DOHH2 (cell line): ENCODE data around the gene VEGFB.

Experiments used
- H3F3A ChIP-seq: fragments of 200-600 bp; sonication (generic), shearing (Covaris generic); 2 replicates; pipeline ENCODE4 v1.6.0; 2016; ENCODE audit warnings: antibody characterized with exemption, mild to moderate bottlenecking; ENCODE audit not compliant: control insufficient read depth, insufficient read depth
- H3K27ac ChIP-seq: fragments of 200-600 bp; sonication (generic); 2 replicates; pipeline ENCODE4 v1.5.1; 2014; ENCODE audit warnings: low read depth, mild to moderate bottlenecking, low read length, moderate library complexity
- H3K27me3 ChIP-seq: fragments of 200-600 bp; sonication (generic); 2 replicates; pipeline ENCODE4 v1.6.1; 2014; ENCODE audit warnings: mild to moderate bottlenecking, low read length, mixed read lengths; ENCODE audit not compliant: control insufficient read depth
- H3K36me3 ChIP-seq: fragments of 200-600 bp; sonication (generic); 2 replicates; pipeline ENCODE4 v1.6.1; 2014; ENCODE audit warnings: mild to moderate bottlenecking, low read length, moderate library complexity, mixed read lengths; ENCODE audit not compliant: control insufficient read depth
- H3K4me1 ChIP-seq: fragments of 200-600 bp; sonication (generic); 2 replicates; pipeline ENCODE4 v1.6.1; 2014; ENCODE audit warnings: mild to moderate bottlenecking, low read length, mixed read lengths; ENCODE audit not compliant: control insufficient read depth
- H3K4me2 ChIP-seq: fragments of 200-600 bp; sonication (generic); 2 replicates; pipeline ENCODE4 v1.6.0; 2014; ENCODE audit warnings: mild to moderate bottlenecking, low read length, moderate library complexity
- H3K4me3 ChIP-seq: fragments of 200-600 bp; sonication (generic); 2 replicates; pipeline ENCODE4 v1.5.1; 2014; ENCODE audit warnings: mild to moderate bottlenecking, low read length, mixed read lengths
- H3K79me2 ChIP-seq: fragments of 200-600 bp; sonication (generic); 2 replicates; pipeline ENCODE4 v1.6.1; 2014; ENCODE audit warnings: mild to moderate bottlenecking, low read length, mixed read lengths; ENCODE audit not compliant: control insufficient read depth
- H3K9me2 ChIP-seq: fragments of 200-600 bp; sonication (generic); replicated peaks from 2 replicates; pipeline ENCODE4 v1.6.1; 2014; ENCODE audit warnings: mild to moderate bottlenecking, low read length, mixed read lengths; ENCODE audit not compliant: control insufficient read depth
- H3K9me3 ChIP-seq: fragments of 200-600 bp; sonication (generic); 2 replicates; pipeline ENCODE4 v1.6.1; 2014; ENCODE audit warnings: antibody characterized with exemption, low read length, mixed read lengths; ENCODE audit not compliant: control insufficient read depth, insufficient read depth
- H4K20me1 ChIP-seq: fragments of 200-600 bp; sonication (generic); 2 replicates; pipeline ENCODE4 v1.6.0; 2014; ENCODE audit warnings: low read depth, mild to moderate bottlenecking, antibody characterized with exemption, low read length, moderate library complexity; ENCODE audit not compliant: control insufficient read depth, insufficient read depth
- EZH2phosphoT487 ChIP-seq: fragments of 200-600 bp; sonication (generic); IDR thresholded peaks from 2 replicates; pipeline ENCODE4 v1.6.1; 2017; ENCODE audit warnings: borderline replicate concordance, mild to moderate bottlenecking, antibody characterized with exemption, low read length, moderate library complexity, mixed read lengths
- TF ChIP-seq, protein P1 (sequence below): fragments of 200-600 bp; sonication (generic); IDR thresholded peaks from one replicate; pipeline ENCODE4 v1.5.1; 2014; ENCODE audit warnings: antibody characterized with exemption, mild to moderate bottlenecking, low read depth, low read length; ENCODE audit not compliant: poor library complexity, severe bottlenecking

The VEGFB gene

DNA sequence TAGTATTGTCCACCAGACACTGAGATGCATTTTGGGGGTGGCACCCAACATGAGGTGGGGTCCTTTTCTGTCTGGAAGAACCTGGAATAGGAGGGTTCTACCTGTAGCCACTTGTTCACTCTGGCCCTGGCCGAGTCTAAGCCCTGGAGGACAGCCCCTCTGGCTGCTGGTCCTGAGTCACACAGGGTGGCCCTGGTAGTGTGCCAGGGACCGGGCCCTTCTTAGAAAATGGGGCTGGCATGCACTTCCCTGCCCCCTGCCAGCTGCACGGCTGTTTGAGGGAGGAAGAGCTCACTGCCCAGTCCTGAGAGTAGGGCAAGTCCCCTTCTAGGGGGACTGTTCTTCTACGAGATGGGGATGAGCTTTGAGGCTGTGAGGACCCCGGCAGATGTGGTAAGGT, 19.1 kb downstream of the VEGFB start:
- Histone ChIP-seq H3F3A (peaks cover 5% of the 10 kb centered on the region; the same call in 1 of the 2 replicates), H3K79me2 (peaks cover 15% of the 10 kb centered on the region), H3K4me3 (no peak overlapping the region), H3K9me3 (no peaks in the 10 kb centered on the region), H4K20me1 (peaks cover 5% of the 10 kb centered on the region; the same call in 1 of the 2 replicates), H3K36me3 (peaks cover 22% of the 10 kb centered on the region), H3K27ac (no peak overlapping the region), H3K9me2 (no peaks in the 10 kb centered on the region), H3K4me1 (peaks cover 29% of the 10 kb centered on the region), H3K4me2 (no peak overlapping the region), H3K27me3 (no peaks in the 10 kb centered on the region)
- TF ChIP-seq EZH2phosphoT487: no peak
- TF ChIP-seq, protein P1, sequence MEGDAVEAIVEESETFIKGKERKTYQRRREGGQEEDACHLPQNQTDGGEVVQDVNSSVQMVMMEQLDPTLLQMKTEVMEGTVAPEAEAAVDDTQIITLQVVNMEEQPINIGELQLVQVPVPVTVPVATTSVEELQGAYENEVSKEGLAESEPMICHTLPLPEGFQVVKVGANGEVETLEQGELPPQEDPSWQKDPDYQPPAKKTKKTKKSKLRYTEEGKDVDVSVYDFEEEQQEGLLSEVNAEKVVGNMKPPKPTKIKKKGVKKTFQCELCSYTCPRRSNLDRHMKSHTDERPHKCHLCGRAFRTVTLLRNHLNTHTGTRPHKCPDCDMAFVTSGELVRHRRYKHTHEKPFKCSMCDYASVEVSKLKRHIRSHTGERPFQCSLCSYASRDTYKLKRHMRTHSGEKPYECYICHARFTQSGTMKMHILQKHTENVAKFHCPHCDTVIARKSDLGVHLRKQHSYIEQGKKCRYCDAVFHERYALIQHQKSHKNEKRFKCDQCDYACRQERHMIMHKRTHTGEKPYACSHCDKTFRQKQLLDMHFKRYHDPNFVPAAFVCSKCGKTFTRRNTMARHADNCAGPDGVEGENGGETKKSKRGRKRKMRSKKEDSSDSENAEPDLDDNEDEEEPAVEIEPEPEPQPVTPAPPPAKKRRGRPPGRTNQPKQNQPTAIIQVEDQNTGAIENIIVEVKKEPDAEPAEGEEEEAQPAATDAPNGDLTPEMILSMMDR: no peak

DNA sequence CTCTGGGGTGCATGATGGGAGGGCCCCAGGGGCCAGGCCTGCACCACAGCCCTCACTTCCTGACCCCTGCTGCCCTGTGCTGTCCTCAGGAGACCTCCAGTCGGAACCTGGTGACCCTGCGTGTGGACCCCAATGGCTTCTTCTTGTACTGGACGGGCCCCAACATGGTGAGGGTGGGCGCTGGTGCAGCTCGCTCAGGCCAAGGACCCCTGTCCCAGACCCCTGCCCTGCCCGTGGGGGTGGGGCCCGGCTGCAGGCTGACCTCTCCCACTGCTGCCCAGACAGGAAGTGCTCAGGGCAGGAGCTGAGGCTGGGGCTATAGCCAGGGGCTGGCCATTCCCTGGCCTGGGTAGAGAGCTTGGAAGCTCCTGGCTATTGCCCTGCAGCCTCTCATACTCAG, 19.9 kb downstream of the VEGFB start:
- peaks cover 15% of the 10 kb centered on the region for H3K79me2 ChIP-seq
- H3K4me2 ChIP-seq: no peak overlapping the region
- TF ChIP-seq, protein P1: no peak
- TF ChIP-seq EZH2phosphoT487: no peak
- no peaks in the 10 kb centered on the region for H3K9me2 ChIP-seq
- peaks cover 30% of the 10 kb centered on the region for H3K36me3 ChIP-seq
- no peaks in the 10 kb centered on the region for H3K9me3 ChIP-seq
- H3F3A ChIP-seq: 0 out of 2 replicates have a peak, but pooled peaks cover 5% of the 10 kb centered on the region
- H4K20me1 ChIP-seq: peaks cover 5% of the 10 kb centered on the region; the same call in 1 of the 2 replicates
- no peak overlapping the region for H3K27ac ChIP-seq
- H3K4me3 ChIP-seq: no peak overlapping the region
- H3K27me3 ChIP-seq: no peaks in the 10 kb centered on the region
- peaks cover 29% of the 10 kb centered on the region for H3K4me1 ChIP-seq

DNA sequence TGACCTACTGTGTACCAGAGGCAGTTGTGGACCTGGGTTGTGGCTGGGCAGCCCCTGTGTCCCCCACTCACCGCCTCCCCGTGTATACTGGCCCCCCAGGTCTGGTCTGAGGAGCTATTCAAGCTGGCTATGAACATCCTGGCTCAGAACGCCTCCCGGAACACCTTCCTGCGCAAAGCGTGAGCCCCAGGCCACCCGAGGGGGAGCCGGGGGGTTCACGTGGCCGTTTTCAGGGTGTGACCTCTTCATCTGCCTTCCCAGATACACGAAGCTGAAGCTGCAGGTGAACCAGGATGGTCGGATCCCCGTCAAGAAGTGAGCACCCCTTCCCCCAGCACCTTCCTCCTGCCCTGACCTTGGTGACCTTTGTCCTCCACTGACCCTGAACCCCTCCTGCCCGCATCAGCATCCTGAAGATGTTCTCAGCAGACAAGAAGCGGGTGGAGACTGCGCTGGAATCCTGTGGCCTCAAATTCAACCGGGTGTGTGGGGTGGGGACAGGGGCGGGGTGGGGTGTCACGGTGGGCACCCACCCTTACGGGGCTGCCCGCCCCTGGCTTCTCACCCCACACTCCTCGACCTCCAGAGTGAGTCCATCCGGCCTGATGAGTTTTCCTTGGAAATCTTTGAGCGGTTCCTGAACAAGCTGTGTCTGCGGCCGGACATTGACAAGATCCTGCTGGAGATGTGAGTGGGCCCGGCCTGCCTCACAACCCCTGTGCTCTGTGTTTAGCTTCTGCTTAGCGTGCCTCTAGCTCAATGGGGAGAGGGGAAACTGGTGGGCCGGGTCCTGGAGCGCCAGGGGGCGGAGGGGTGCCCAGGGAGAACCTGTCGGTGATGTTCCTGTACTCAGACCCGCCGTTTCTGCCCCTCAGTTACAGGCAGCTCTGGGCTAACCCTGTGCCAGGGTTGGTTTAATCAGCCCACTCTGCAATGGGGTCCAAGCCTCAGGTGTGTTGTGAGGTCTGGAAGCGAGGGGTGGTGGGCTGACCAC, 21.0 kb downstream of the VEGFB start:
- Histone ChIP-seq H3K27me3 (no peaks in the 10 kb centered on the region), H3K27ac (no peak overlapping the region)

More for the DNA sequence above, 21.0 kb downstream of the VEGFB start:
- Histone ChIP-seq H3K79me2 (peaks cover 15% of the 10 kb centered on the region), H3K4me3 (no peak overlapping the region), H4K20me1 (peaks cover 5% of the 10 kb centered on the region; the same call in 1 of the 2 replicates), H3K4me2 (no peak overlapping the region), H3K4me1 (peaks cover 22% of the 10 kb centered on the region), H3K9me2 (no peaks in the 10 kb centered on the region), H3K36me3 (peaks cover 39% of the 10 kb centered on the region), H3K9me3 (no peaks in the 10 kb centered on the region), H3F3A (0 out of 2 replicates have a peak, but pooled peaks cover 5% of the 10 kb centered on the region)
- TF ChIP-seq EZH2phosphoT487: no peak
- TF ChIP-seq, protein P1: no peak
